ENCODE measurements around the gene DAB1. TPM values are rescaled to one million over a fixed set of nuclear protein-coding genes. Genes with fewer than 3 reads are reported as not detected.

The DAB1 gene
- total and polyA plus RNA-seq, 10 of the 15 experiments (the other 5 are each of a cell fraction or from before 2014, with no cell fraction given): 0.02 to 0.10 (median 0.03) TPM; not detected in 5

DNA sequence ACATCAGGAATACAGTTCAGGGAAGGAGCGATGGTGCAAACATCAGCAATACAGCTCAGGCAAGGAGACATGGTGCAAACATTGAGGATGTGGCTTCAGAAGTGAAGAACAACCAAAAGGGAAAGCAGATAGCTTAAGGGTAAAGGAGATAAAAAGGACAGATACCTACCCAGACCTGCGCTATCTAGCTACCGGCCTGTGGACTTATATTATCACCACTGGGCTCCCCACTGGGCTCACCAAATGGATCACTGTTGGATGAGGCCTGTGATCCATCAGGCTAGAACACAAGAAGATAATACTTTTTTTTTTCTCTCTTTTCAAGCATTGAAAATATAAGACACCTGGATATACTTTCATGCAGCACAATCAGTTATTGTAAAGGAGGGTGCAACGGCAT is 413.3 kb downstream of the DAB1 start:
- SMC1A ChIA-PET (ENCODE audit: uncharacterized antibody, unreplicated experiment): no interaction called here
- TF ChIP-seq, protein P1, sequence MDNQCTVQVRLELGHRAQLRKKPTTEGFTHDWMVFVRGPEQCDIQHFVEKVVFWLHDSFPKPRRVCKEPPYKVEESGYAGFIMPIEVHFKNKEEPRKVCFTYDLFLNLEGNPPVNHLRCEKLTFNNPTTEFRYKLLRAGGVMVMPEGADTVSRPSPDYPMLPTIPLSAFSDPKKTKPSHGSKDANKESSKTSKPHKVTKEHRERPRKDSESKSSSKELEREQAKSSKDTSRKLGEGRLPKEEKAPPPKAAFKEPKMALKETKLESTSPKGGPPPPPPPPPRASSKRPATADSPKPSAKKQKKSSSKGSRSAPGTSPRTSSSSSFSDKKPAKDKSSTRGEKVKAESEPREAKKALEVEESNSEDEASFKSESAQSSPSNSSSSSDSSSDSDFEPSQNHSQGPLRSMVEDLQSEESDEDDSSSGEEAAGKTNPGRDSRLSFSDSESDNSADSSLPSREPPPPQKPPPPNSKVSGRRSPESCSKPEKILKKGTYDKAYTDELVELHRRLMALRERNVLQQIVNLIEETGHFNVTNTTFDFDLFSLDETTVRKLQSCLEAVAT (IDR thresholded peaks at IDR 0.05): no peak
- TF ChIP-seq WRNIP1 (IDR thresholded peaks at IDR 0.05; ENCODE audit: borderline replicate concordance, low read depth, low read length) (no peak), PAX5 (IDR thresholded peaks at IDR 0.05; ENCODE audit: borderline replicate concordance, low read depth, low read length) (no peak), CEBPB (IDR thresholded peaks at IDR 0.05; ENCODE audit: borderline replicate concordance in 1 of 2, low read depth in 2 of 2, low read length in 2 of 2) (no peak), RELA (IDR thresholded peaks at IDR 0.05; ENCODE audit: borderline replicate concordance, partially characterized antibody) (no peak), ZZZ3 (IDR thresholded peaks at IDR 0.05; ENCODE audit: control insufficient read depth, insufficient read length, low read depth) (no peak), GABPA (IDR thresholded peaks at IDR 0.05; ENCODE audit: low read depth) (no peak), RAD21 (IDR thresholded peaks at IDR 0.05; ENCODE audit: insufficient read depth, low read depth, low read length) (no peak), MEF2B (IDR thresholded peaks at IDR 0.05; ENCODE audit: partially characterized antibody, poor library complexity, severe bottlenecking) (no peak)
- TF ChIP-seq, protein P2, sequence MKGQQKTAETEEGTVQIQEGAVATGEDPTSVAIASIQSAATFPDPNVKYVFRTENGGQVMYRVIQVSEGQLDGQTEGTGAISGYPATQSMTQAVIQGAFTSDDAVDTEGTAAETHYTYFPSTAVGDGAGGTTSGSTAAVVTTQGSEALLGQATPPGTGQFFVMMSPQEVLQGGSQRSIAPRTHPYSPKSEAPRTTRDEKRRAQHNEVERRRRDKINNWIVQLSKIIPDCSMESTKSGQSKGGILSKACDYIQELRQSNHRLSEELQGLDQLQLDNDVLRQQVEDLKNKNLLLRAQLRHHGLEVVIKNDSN (IDR thresholded peaks at IDR 0.05; ENCODE audit: borderline replicate concordance, extremely low read length, insufficient read depth, low read depth, low read length): no peak
- TF ChIP-seq, protein P3, sequence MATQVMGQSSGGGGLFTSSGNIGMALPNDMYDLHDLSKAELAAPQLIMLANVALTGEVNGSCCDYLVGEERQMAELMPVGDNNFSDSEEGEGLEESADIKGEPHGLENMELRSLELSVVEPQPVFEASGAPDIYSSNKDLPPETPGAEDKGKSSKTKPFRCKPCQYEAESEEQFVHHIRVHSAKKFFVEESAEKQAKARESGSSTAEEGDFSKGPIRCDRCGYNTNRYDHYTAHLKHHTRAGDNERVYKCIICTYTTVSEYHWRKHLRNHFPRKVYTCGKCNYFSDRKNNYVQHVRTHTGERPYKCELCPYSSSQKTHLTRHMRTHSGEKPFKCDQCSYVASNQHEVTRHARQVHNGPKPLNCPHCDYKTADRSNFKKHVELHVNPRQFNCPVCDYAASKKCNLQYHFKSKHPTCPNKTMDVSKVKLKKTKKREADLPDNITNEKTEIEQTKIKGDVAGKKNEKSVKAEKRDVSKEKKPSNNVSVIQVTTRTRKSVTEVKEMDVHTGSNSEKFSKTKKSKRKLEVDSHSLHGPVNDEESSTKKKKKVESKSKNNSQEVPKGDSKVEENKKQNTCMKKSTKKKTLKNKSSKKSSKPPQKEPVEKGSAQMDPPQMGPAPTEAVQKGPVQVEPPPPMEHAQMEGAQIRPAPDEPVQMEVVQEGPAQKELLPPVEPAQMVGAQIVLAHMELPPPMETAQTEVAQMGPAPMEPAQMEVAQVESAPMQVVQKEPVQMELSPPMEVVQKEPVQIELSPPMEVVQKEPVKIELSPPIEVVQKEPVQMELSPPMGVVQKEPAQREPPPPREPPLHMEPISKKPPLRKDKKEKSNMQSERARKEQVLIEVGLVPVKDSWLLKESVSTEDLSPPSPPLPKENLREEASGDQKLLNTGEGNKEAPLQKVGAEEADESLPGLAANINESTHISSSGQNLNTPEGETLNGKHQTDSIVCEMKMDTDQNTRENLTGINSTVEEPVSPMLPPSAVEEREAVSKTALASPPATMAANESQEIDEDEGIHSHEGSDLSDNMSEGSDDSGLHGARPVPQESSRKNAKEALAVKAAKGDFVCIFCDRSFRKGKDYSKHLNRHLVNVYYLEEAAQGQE (IDR thresholded peaks at IDR 0.05; ENCODE audit: low read depth, low read length): no peak
- TF ChIP-seq, protein P4, sequence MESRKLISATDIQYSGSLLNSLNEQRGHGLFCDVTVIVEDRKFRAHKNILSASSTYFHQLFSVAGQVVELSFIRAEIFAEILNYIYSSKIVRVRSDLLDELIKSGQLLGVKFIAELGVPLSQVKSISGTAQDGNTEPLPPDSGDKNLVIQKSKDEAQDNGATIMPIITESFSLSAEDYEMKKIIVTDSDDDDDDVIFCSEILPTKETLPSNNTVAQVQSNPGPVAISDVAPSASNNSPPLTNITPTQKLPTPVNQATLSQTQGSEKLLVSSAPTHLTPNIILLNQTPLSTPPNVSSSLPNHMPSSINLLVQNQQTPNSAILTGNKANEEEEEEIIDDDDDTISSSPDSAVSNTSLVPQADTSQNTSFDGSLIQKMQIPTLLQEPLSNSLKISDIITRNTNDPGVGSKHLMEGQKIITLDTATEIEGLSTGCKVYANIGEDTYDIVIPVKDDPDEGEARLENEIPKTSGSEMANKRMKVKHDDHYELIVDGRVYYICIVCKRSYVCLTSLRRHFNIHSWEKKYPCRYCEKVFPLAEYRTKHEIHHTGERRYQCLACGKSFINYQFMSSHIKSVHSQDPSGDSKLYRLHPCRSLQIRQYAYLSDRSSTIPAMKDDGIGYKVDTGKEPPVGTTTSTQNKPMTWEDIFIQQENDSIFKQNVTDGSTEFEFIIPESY (IDR thresholded peaks at IDR 0.05): no peak

More for the DNA sequence above, 413.3 kb downstream of the DAB1 start:
- no peak overlapping the region for H3K27ac ChIP-seq (ENCODE audit: control insufficient read depth, insufficient read depth)
- no peak for DNase-seq (ENCODE audit: low read depth, low spot score)
- BruUV-seq (replicated peaks): no TSS peak
- no peaks in the 10 kb centered on the region for H4K20me1 ChIP-seq (ENCODE audit: control insufficient read depth, insufficient read depth)
- H3K9me3 ChIP-seq (replicated peaks; ENCODE audit: control insufficient read depth, insufficient read depth, low read length): no peaks in the 10 kb centered on the region
- H3K79me2 ChIP-seq (ENCODE audit: control insufficient read depth, insufficient read depth, low read length): no peaks in the 10 kb centered on the region
- H3K4me3 ChIP-seq: no peak overlapping the region
- no peaks in the 10 kb centered on the region for H3K36me3 ChIP-seq (ENCODE audit: control insufficient read depth in 2 of 2, insufficient read depth in 2 of 2, low read length in 1 of 2)
- H2AFZ ChIP-seq (ENCODE audit: control insufficient read depth, low read depth, low read length): no peak overlapping the region
- RAD21 ChIA-PET (ENCODE audit: unreplicated experiment): no interaction called here
- FAIRE-seq: no peak
- intact Hi-C loops (cut with micrococcal nuclease; ENCODE audit: unreplicated experiment) (no loop called here), in situ Hi-C loops (cut with MboI) (no loop called here)
- no peaks in the 10 kb centered on the region for H3K4me1 ChIP-seq (ENCODE audit: control insufficient read depth, insufficient read depth, low read length)
- no peak overlapping the region for H3K9ac ChIP-seq (ENCODE audit: control insufficient read depth, insufficient read depth, low read length)
- CTCF ChIA-PET: interaction anchor here (1.4 kb wide), 1 partner anchor 10 kb away, joined by 3 read pairs; no protein-coding TSS in a partner anchor
- POLR2A ChIA-PET: no interaction called here
- no peak for ATAC-seq
- WGBS (ENCODE audit: insufficient coverage, insufficient replicate concordance, low lambda C conversion rate, missing lambda C conversion rate): 58% methylated on average over 4 of the region's 4 CpGs
- no peak overlapping the region for H3K4me2 ChIP-seq (ENCODE audit: control insufficient read depth, insufficient read depth)
- no peaks in the 10 kb centered on the region; a peak in 1 of 4 replicates for H3K27me3 ChIP-seq (replicated peaks in 1 of 2; ENCODE audit: control insufficient read depth in 2 of 2, insufficient read depth in 2 of 2, low read length in 1 of 2)
